HEK293 (cell line): ENCODE results near the gene TTYH2.

Source experiments
- CTCF ChIA-PET: fragments of 350-600 bp; formaldehyde crosslinking; extraction: SDS; loops from one replicate; lab custom pipeline; 2021; ENCODE audit warnings: antibody characterized with exemption; lab: Yijun Ruan, JAX
- POLR2A ChIA-PET: fragments of 300-600 bp; formaldehyde crosslinking; extraction: SDS; loops from one replicate; lab custom pipeline; 2020; ENCODE audit warnings: antibody characterized with exemption, inconsistent platforms; lab: Yijun Ruan, JAX
- H3K27ac ChIP-seq: fragments of 200-500 bp; sonication (Bioruptor generic); 2 replicates; pipeline ENCODE4 v1.5.1; 2014; ENCODE audit warnings: low read depth, low read length, control low read depth, inconsistent platforms; ENCODE audit errors: extremely low read depth
- H3K36me3 ChIP-seq, 2 experiments: fragments of 200-500 bp in 1 of 2; sonication (Bioruptor generic) in 1 of 2; 1 replicate in 1 of 2; 2 replicates in 1 of 2; pipeline ENCODE4 v1.5.1; 2014 to 2017; ENCODE audit warnings: inconsistent platforms in 2 of 2, low read length in 2 of 2; ENCODE audit not compliant: control insufficient read depth in 2 of 2, insufficient read depth in 1 of 2
- H3K4me1 ChIP-seq: fragments of 200-500 bp; sonication (Bioruptor generic); 2 replicates; pipeline ENCODE4 v1.5.1; 2014; ENCODE audit warnings: mild to moderate bottlenecking, low read length, inconsistent platforms; ENCODE audit not compliant: control insufficient read depth, insufficient read depth
- H3K4me3 ChIP-seq: 2 replicates; pipeline ENCODE4 v1.5.1; 2011; ENCODE audit warnings: low read depth, mild to moderate bottlenecking, control low read depth, low read length, moderate library complexity
- H3K9me3 ChIP-seq: fragments of 200-500 bp; sonication (Bioruptor generic); 2 replicates; pipeline ENCODE4 v1.5.1; 2014; ENCODE audit warnings: low read depth, low read length, inconsistent platforms; ENCODE audit not compliant: control insufficient read depth, insufficient read depth
- GFI1B ChIP-seq: fragments of 450-650 bp; formaldehyde crosslinking; IDR thresholded peaks from 2 replicates; pipeline ENCODE4 v1.5.1; 2016; ENCODE audit warnings: missing biosample characterization, missing genetic modification characterization
- GLIS2 ChIP-seq: fragments of 450-650 bp; formaldehyde crosslinking; IDR thresholded peaks from 2 replicates; pipeline ENCODE4 v1.5.1; 2016; ENCODE audit warnings: missing biosample characterization, missing genetic modification characterization
- KLF10 ChIP-seq: fragments of 450-650 bp; IDR thresholded peaks from 2 replicates; pipeline ENCODE4 v1.5.1; 2018; ENCODE audit warnings: missing biosample characterization, mild to moderate bottlenecking, missing genetic modification characterization
- REPIN1 ChIP-seq: fragments of 450-650 bp; formaldehyde crosslinking; IDR thresholded peaks from 2 replicates; pipeline ENCODE4 v1.5.1; 2017; ENCODE audit warnings: missing biosample characterization, missing genetic modification characterization, low read depth
- SETDB1 ChIP-seq: IDR thresholded peaks from one replicate; pipeline ENCODE4 v1.6.1; 2017; ENCODE audit warnings: mild to moderate bottlenecking, low read length, moderate library complexity, mixed read lengths; ENCODE audit not compliant: insufficient read length
- TCF7L2 ChIP-seq: IDR thresholded peaks from 2 replicates; pipeline ENCODE4 v1.6.1; 2011; ENCODE audit warnings: low read depth, mild to moderate bottlenecking, inconsistent platforms, low read length, moderate library complexity, borderline replicate concordance
- ZBTB1 ChIP-seq: fragments of 450-650 bp; formaldehyde crosslinking; IDR thresholded peaks from 2 replicates; pipeline ENCODE4 v1.5.1; 2016; ENCODE audit warnings: missing biosample characterization, missing genetic modification characterization
- ZBTB21 ChIP-seq: fragments of 450-650 bp; formaldehyde crosslinking; IDR thresholded peaks from 2 replicates; pipeline ENCODE4 v1.5.1; 2017; ENCODE audit warnings: missing biosample characterization, missing genetic modification characterization
- ZBTB26 ChIP-seq: fragments of 450-650 bp; formaldehyde crosslinking; optimal IDR thresholded peaks from 2 replicates; pipeline ENCODE3; 2016; ENCODE audit warnings: missing biosample characterization, mild to moderate bottlenecking, missing genetic modification characterization
- ZBTB44 ChIP-seq: fragments of 450-650 bp; IDR thresholded peaks from 2 replicates; pipeline ENCODE4 v1.5.1; 2018; ENCODE audit warnings: missing biosample characterization, mild to moderate bottlenecking, missing genetic modification characterization
- ZEB2 ChIP-seq: fragments of 450-650 bp; formaldehyde crosslinking; IDR thresholded peaks from 2 replicates; pipeline ENCODE4 v1.5.1; 2016; ENCODE audit warnings: missing biosample characterization, missing genetic modification characterization
- ZFHX2 ChIP-seq: fragments of 450-650 bp; formaldehyde crosslinking; conservative IDR thresholded peaks from 2 replicates; pipeline ENCODE4 v1.5.1; 2016; ENCODE audit warnings: missing biosample characterization, missing genetic modification characterization
- ZFP3 ChIP-seq: fragments of 450-650 bp; formaldehyde crosslinking; IDR thresholded peaks from 2 replicates; pipeline ENCODE4 v1.5.1; 2016; ENCODE audit warnings: low read depth, missing biosample characterization, missing genetic modification characterization
- ZFP41 ChIP-seq: fragments of 450-650 bp; formaldehyde crosslinking; IDR thresholded peaks from 2 replicates; pipeline ENCODE4 v1.5.1; 2016; ENCODE audit warnings: missing biosample characterization, missing genetic modification characterization, borderline replicate concordance
- ZNF133 ChIP-seq: fragments of 450-650 bp; formaldehyde crosslinking; IDR thresholded peaks from 2 replicates; pipeline ENCODE4 v1.5.1; 2016; ENCODE audit warnings: missing biosample characterization, missing genetic modification characterization
- ZNF24 ChIP-seq: fragments of 450-650 bp; formaldehyde crosslinking; IDR thresholded peaks from 2 replicates; pipeline ENCODE4 v1.5.1; 2016; ENCODE audit warnings: missing biosample characterization, missing genetic modification characterization
- ZNF433 ChIP-seq: fragments of 450-650 bp; formaldehyde crosslinking; IDR thresholded peaks from 2 replicates; pipeline ENCODE4 v1.5.1; 2016; ENCODE audit warnings: missing biosample characterization, missing genetic modification characterization, low read depth
- ZNF473 ChIP-seq: fragments of 450-650 bp; formaldehyde crosslinking; IDR thresholded peaks from 2 replicates; pipeline ENCODE4 v1.5.1; 2017; ENCODE audit warnings: missing biosample characterization, missing genetic modification characterization
- ZNF521 ChIP-seq: fragments of 450-650 bp; formaldehyde crosslinking; IDR thresholded peaks from 2 replicates; pipeline ENCODE4 v1.5.1; 2017; ENCODE audit warnings: missing biosample characterization, mild to moderate bottlenecking, missing genetic modification characterization
- ZNF558 ChIP-seq: fragments of 450-650 bp; formaldehyde crosslinking; IDR thresholded peaks from 2 replicates; pipeline ENCODE4 v1.5.1; 2016; ENCODE audit warnings: missing biosample characterization, missing genetic modification characterization
- ZNF561 ChIP-seq: fragments of 450-650 bp; IDR thresholded peaks from 2 replicates; pipeline ENCODE4 v1.5.1; 2018; ENCODE audit warnings: missing biosample characterization, missing genetic modification characterization, borderline replicate concordance
- ZNF571 ChIP-seq: fragments of 450-650 bp; formaldehyde crosslinking; IDR thresholded peaks from 2 replicates; pipeline ENCODE4 v1.5.0; 2017; ENCODE audit warnings: missing biosample characterization, missing genetic modification characterization
- ZNF645 ChIP-seq: fragments of 450-650 bp; formaldehyde crosslinking; IDR thresholded peaks from 2 replicates; pipeline ENCODE4; 2016; ENCODE audit warnings: missing biosample characterization, missing genetic modification characterization
- ZNF670 ChIP-seq: fragments of 450-650 bp; formaldehyde crosslinking; IDR thresholded peaks from 2 replicates; pipeline ENCODE4 v1.5.1; 2016; ENCODE audit warnings: missing biosample characterization, missing genetic modification characterization, low read depth
- ZNF704 ChIP-seq: fragments of 450-650 bp; formaldehyde crosslinking; IDR thresholded peaks from 2 replicates; pipeline ENCODE4 v1.5.1; 2016; ENCODE audit warnings: missing biosample characterization, missing genetic modification characterization
- ZNF747 ChIP-seq: fragments of 450-650 bp; formaldehyde crosslinking; IDR thresholded peaks from 2 replicates; pipeline ENCODE4 v1.5.1; 2016; ENCODE audit warnings: missing biosample characterization, missing genetic modification characterization
- ZSCAN23 ChIP-seq: fragments of 450-650 bp; formaldehyde crosslinking; IDR thresholded peaks from 2 replicates; pipeline ENCODE4 v1.5.1; 2016; ENCODE audit warnings: missing biosample characterization, missing genetic modification characterization

The TTYH2 gene

GRCh38 chr17:74237321-74237720, 23.9 kb downstream of the TTYH2 start:
- Histone ChIP-seq H3K4me3 (no peak overlapping the region), H3K27ac (no peak overlapping the region), H3K36me3 (peaks cover 0 to 8% of the 10 kb centered on the region in 2 experiments; a peak in 1 of 3 replicates), H3K9me3 (no peaks in the 10 kb centered on the region), H3K4me1 (no peaks in the 10 kb centered on the region)
- CTCF ChIA-PET: interaction anchor here (1.0 to 1.2 kb wide), 3 partner anchors 16 to 38 kb away, joined by 3 to 4 read pairs (median 3); no protein-coding TSS in a partner anchor
- no peak for TF ChIP-seq ZSCAN23 (tag by site-specific recombination)
- TF ChIP-seq ZBTB44 (tag by site-specific recombination): no peak
- TF ChIP-seq TCF7L2: no peak
- TF ChIP-seq ZBTB21 (tag by site-specific recombination): no peak
- no peak for TF ChIP-seq SETDB1
- no peak for TF ChIP-seq GLIS2 (tag by site-specific recombination)
- TF ChIP-seq ZNF704 (tag by site-specific recombination): no peak
- TF ChIP-seq ZNF561 (tag by site-specific recombination): no peak
- no peak for TF ChIP-seq ZNF645 (tag by site-specific recombination)
- TF ChIP-seq ZFP3: no peak
- no peak for TF ChIP-seq ZNF433 (tag by site-specific recombination)
- no peak for TF ChIP-seq ZBTB1 (tag by site-specific recombination)
- no peak for TF ChIP-seq ZNF133 (tag by site-specific recombination)
- POLR2A ChIA-PET: interaction anchor here (0.7 kb wide), 1 partner anchor 63 kb away, joined by 4 read pairs; no protein-coding TSS in a partner anchor

GRCh38 chr17:74239172-74239571, 25.8 kb downstream of the TTYH2 start:
- CTCF ChIA-PET: interaction anchor here (1.0 kb wide), 1 partner anchor 28 kb away, joined by 4 read pairs; no protein-coding TSS in a partner anchor
- no peak for TF ChIP-seq ZNF24 (tag by site-specific recombination)
- no peak for TF ChIP-seq GFI1B (tag by site-specific recombination)
- no peak for TF ChIP-seq SETDB1
- TF ChIP-seq KLF10 (tag by site-specific recombination): no peak
- TF ChIP-seq ZNF747 (tag by site-specific recombination): no peak
- TF ChIP-seq ZFHX2: no peak
- TF ChIP-seq ZEB2 (tag by site-specific recombination): no peak
- TF ChIP-seq ZNF473 (tag by site-specific recombination): no peak
- TF ChIP-seq REPIN1 (tag by site-specific recombination): no peak
- TF ChIP-seq ZNF521: no peak
- TF ChIP-seq ZFP41: no peak
- TF ChIP-seq ZNF558 (tag by site-specific recombination): no peak
- no peak for TF ChIP-seq ZNF670
- TF ChIP-seq ZNF571 (tag by site-specific recombination): no peak
- TF ChIP-seq ZBTB26: no peak

More at GRCh38 chr17:74239172-74239571, 25.8 kb downstream of the TTYH2 start:
- Histone ChIP-seq H3K9me3 (no peaks in the 10 kb centered on the region), H3K36me3 (peaks cover 0 to 12% of the 10 kb centered on the region in 2 experiments; a peak in 1 of 3 replicates), H3K4me1 (no peaks in the 10 kb centered on the region), H3K27ac (no peak overlapping the region), H3K4me3 (no peak overlapping the region)
- POLR2A ChIA-PET: no interaction called here
